Measurements from ENCODE around the gene OR4P4.

OR4P4 gene

GRCh38 chr11:55634813-55635212 is at the start of gene OR4P4:
Gene OR4P4 (plus strand): TSS chr11:55635113.
- no peak within 1 kb of the TSS for H3K4me3 ChIP-seq (ENCODE audit: low read depth, low read length)
- no peak for TF ChIP-seq CTCF (IDR thresholded peaks at IDR 0.05; ENCODE audit: low read depth, low read length)

- no peak for TF ChIP-seq CTCF (IDR thresholded peaks at IDR 0.05; ENCODE audit: low read depth, low read length)
- H3K4me3 ChIP-seq (ENCODE audit: low read depth, low read length): no peak within 1 kb of the TSS
Observed at GRCh38 chr11:55607545-55607944, 27.4 kb upstream of the OR4P4 start, which contains the start of gene OR4C11. Gene OR4C11 (minus strand): TSS chr11:55607645. CDS start chr11:55604373, 3,272 bp downstream.

- TF ChIP-seq CTCF (IDR thresholded peaks at IDR 0.05; ENCODE audit: low read depth, low read length): no peak
- H3K4me3 ChIP-seq (ENCODE audit: low read depth, low read length): no peak overlapping the region
Observed at GRCh38 chr11:55624531-55624930, 10.4 kb upstream of the OR4P4 start.

- no peak for TF ChIP-seq CTCF (IDR thresholded peaks at IDR 0.05; ENCODE audit: low read depth, low read length)
- no peak within 1 kb of the TSS for H3K4me3 ChIP-seq (ENCODE audit: low read depth, low read length)
Observed at GRCh38 chr11:55648027-55648426, 13.1 kb downstream of the OR4P4 start, which contains the start of gene OR4S2. Gene OR4S2 (plus strand): TSS chr11:55648327. CDS start chr11:55650904, 2,577 bp downstream.

- no peak overlapping the region for H3K4me3 ChIP-seq (ENCODE audit: low read depth, low read length)
- TF ChIP-seq CTCF (IDR thresholded peaks at IDR 0.05; ENCODE audit: low read depth, low read length): no peak
Observed at GRCh38 chr11:55652560-55652959, 17.6 kb downstream of the OR4P4 start.

- TF ChIP-seq CTCF (IDR thresholded peaks at IDR 0.05; ENCODE audit: low read depth, low read length): no peak
- H3K4me3 ChIP-seq (ENCODE audit: low read depth, low read length): no peak overlapping the region
Observed at GRCh38 chr11:55655096-55655495, 20.2 kb downstream of the OR4P4 start.

- no peak for TF ChIP-seq CTCF (IDR thresholded peaks at IDR 0.05; ENCODE audit: low read depth, low read length)
Observed at GRCh38 chr11:55658031-55658573, 23.2 kb downstream of the OR4P4 start.

More at GRCh38 chr11:55658031-55658573, 23.2 kb downstream of the OR4P4 start:
- no peak overlapping the region for H3K4me3 ChIP-seq (ENCODE audit: low read depth, low read length)
